Measurements from ENCODE around the gene ZNF225. TPM values are rescaled to one million over a fixed set of nuclear protein-coding genes. Genes with fewer than 3 reads are reported as not detected.

The ZNF225 gene
- total and polyA plus RNA-seq, 9 of the 15 experiments (the other 6 are each of a cell fraction or from before 2014, with no cell fraction given): 1.4 to 4.2 (median 2.2) TPM

DNA sequence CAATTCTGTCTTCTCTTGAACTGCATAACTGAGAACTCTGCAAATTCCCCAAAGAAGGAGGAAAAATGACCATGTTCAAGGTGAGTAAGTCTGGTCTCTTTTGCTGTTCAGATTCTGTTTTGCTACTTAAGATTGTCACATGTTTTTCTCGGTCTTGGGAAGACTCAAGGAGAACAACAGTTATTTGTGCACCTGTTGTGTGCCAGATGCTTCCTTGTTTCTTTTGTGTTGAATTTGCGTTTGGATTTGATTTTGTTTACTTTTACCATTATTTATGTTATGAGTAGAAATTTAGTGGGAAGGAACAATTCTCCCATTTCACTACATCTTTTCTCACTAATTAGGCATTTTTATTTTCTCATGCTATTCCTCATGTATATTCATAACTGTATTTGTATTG is 36.9 kb upstream of the ZNF225 start:
- FAIRE-seq: no peak
- Histone ChIP-seq H3K9ac (ENCODE audit: insufficient read depth in 1 of 2, low read depth in 2 of 2, low read length in 2 of 2) (no peak overlapping the region), H4K20me1 (replicated peaks; ENCODE audit: control insufficient read depth, insufficient read depth, low read length) (no peaks in the 10 kb centered on the region), H3K4me3 (no peak overlapping the region), H3K9me3 (replicated peaks; ENCODE audit: control insufficient read depth, insufficient read depth, low read depth, low read length) (no peaks in the 10 kb centered on the region), H3K36me3 (ENCODE audit: control insufficient read depth, insufficient read depth, low read length) (no peaks in the 10 kb centered on the region), H3K4me2 (ENCODE audit: insufficient read depth, low read length) (no peak overlapping the region), H2AFZ (ENCODE audit: low read depth, low read length) (no peak overlapping the region), H3K27me3 (ENCODE audit: control insufficient read depth in 2 of 2, insufficient read depth in 2 of 2, low read length in 2 of 2) (no peaks in the 10 kb centered on the region), H3K9me1 (ENCODE audit: control insufficient read depth, insufficient read depth, low read length) (no peaks in the 10 kb centered on the region), H3K4me1 (replicated peaks in 1 of 2; ENCODE audit: control insufficient read depth in 2 of 2, insufficient read depth in 2 of 2, low read length in 2 of 2) (peaks cover 0 to 4% of the 10 kb centered on the region in 2 experiments; a peak in 3 of 5 replicates), H3K79me2 (ENCODE audit: control insufficient read depth, insufficient read depth, low read length) (no peaks in the 10 kb centered on the region), H3K27ac (ENCODE audit: extremely low read depth, low read depth, low read length) (no peak overlapping the region)
- no peak for DNase-seq (ENCODE audit: extremely low read depth in 1 of 4, low spot score in 3 of 4)
- ChIA-PET CTCF (ENCODE audit: low intra/inter-chr PET ratio) (no interaction called here), POLR2A (no interaction called here)
- no TSS peak for BruUV-seq (replicated peaks)
- TF ChIP-seq, protein P1, sequence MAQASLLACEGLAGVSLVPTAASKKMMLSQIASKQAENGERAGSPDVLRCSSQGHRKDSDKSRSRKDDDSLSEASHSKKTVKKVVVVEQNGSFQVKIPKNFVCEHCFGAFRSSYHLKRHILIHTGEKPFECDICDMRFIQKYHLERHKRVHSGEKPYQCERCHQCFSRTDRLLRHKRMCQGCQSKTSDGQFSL (CRISPR knock-in tag; IDR thresholded peaks at IDR 0.05): no peak
- TF ChIP-seq, protein P1 (tag; IDR thresholded peaks at IDR 0.05): no peak
- TF ChIP-seq TRIM28 (IDR thresholded peaks at IDR 0.05) (no peak), IFI16 (CRISPR knock-in tag; IDR thresholded peaks at IDR 0.05) (no peak), ZNF551 (CRISPR knock-in tag; IDR thresholded peaks at IDR 0.05) (no peak), FOS (IDR thresholded peaks at IDR 0.05; ENCODE audit: extremely low read depth, insufficient read length) (no peak), MXI1 (IDR thresholded peaks at IDR 0.05; ENCODE audit: low read depth, low read length) (no peak), HEY1 (CRISPR knock-in tag; IDR thresholded peaks at IDR 0.05; ENCODE audit: borderline replicate concordance) (no peak), BHLHE40 (IDR thresholded peaks at IDR 0.05; ENCODE audit: low read length) (no peak), E2F3 (CRISPR knock-in tag; IDR thresholded peaks at IDR 0.05) (no peak), KLF10 (CRISPR knock-in tag; IDR thresholded peaks at IDR 0.05) (no peak), NBN (IDR thresholded peaks at IDR 0.05; ENCODE audit: low read depth) (no peak)
- TF ChIP-seq, protein P2, sequence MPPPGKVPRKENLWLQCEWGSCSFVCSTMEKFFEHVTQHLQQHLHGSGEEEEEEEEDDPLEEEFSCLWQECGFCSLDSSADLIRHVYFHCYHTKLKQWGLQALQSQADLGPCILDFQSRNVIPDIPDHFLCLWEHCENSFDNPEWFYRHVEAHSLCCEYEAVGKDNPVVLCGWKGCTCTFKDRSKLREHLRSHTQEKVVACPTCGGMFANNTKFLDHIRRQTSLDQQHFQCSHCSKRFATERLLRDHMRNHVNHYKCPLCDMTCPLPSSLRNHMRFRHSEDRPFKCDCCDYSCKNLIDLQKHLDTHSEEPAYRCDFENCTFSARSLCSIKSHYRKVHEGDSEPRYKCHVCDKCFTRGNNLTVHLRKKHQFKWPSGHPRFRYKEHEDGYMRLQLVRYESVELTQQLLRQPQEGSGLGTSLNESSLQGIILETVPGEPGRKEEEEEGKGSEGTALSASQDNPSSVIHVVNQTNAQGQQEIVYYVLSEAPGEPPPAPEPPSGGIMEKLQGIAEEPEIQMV (tag; conservative IDR thresholded peaks at IDR 0.05; ENCODE audit: low read depth): no peak
- TF ChIP-seq, protein P3, sequence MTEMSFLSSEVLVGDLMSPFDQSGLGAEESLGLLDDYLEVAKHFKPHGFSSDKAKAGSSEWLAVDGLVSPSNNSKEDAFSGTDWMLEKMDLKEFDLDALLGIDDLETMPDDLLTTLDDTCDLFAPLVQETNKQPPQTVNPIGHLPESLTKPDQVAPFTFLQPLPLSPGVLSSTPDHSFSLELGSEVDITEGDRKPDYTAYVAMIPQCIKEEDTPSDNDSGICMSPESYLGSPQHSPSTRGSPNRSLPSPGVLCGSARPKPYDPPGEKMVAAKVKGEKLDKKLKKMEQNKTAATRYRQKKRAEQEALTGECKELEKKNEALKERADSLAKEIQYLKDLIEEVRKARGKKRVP (CRISPR knock-in tag; IDR thresholded peaks at IDR 0.05): no peak
- TF ChIP-seq, protein P4, sequence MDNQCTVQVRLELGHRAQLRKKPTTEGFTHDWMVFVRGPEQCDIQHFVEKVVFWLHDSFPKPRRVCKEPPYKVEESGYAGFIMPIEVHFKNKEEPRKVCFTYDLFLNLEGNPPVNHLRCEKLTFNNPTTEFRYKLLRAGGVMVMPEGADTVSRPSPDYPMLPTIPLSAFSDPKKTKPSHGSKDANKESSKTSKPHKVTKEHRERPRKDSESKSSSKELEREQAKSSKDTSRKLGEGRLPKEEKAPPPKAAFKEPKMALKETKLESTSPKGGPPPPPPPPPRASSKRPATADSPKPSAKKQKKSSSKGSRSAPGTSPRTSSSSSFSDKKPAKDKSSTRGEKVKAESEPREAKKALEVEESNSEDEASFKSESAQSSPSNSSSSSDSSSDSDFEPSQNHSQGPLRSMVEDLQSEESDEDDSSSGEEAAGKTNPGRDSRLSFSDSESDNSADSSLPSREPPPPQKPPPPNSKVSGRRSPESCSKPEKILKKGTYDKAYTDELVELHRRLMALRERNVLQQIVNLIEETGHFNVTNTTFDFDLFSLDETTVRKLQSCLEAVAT (IDR thresholded peaks at IDR 0.05): no peak
- WGBS (ENCODE audit: insufficient coverage, low coverage, missing lambda C conversion rate): 5% methylated on average over 2 of the region's 2 CpGs
- intact Hi-C loops (cut with micrococcal nuclease): no loop called here
- in situ Hi-C loops (cut with MboI): no loop called here
- ATAC-seq: no peak

Measured in K562 (cell line).